Testis (tissue), 3 donors: Measurements from ENCODE around the gene CD200R1. TPM values are rescaled to one million over a fixed set of nuclear protein-coding genes. Genes with fewer than 3 reads are reported as not detected.

Source experiments
- DNase-seq: peaks from one replicate; pipeline ENCODE4 v3.0.0-alpha.2; 2019
- H3K27ac ChIP-seq, 2 donors: fragments of 200-600 bp; sonication (generic); one replicate each; pipeline ENCODE4 v1.5.1; 2019
- H3K27me3 ChIP-seq: fragments of 200-600 bp; sonication (generic); one replicate; pipeline ENCODE4 v1.5.1; 2019
- H3K36me3 ChIP-seq: fragments of 200-600 bp; sonication (generic); one replicate; pipeline ENCODE4 v1.5.1; 2017; ENCODE audit warnings: low read depth; ENCODE audit errors: missing control alignments
- H3K4me1 ChIP-seq: fragments of 200-600 bp; sonication (generic); one replicate; pipeline ENCODE4 v1.5.1; 2019
- H3K4me3 ChIP-seq, 2 donors: fragments of 200-600 bp; sonication (generic); one replicate each; pipeline ENCODE4 v1.5.1; 2017 to 2019
- H3K9me3 ChIP-seq: fragments of 200-600 bp; sonication (generic); one replicate; pipeline ENCODE4 v1.5.1; 2017
- CTCF ChIP-seq, 3 experiments: fragments of 450-650 bp in 2 of 3; fragments of 200-600 bp in 1 of 3; sonication (generic) in 1 of 3; IDR thresholded peaks; one replicate each; pipeline ENCODE4 v1.5.1; 2016 to 2019; ENCODE audit warnings: antibody characterized with exemption in 3 of 3, mild to moderate bottlenecking in 2 of 3, moderate library complexity in 1 of 3
- POLR2A ChIP-seq: fragments of 450-650 bp; IDR thresholded peaks from one replicate; pipeline ENCODE4 v1.6.1; 2017; ENCODE audit warnings: antibody characterized with exemption, mild to moderate bottlenecking, moderate library complexity
- WGBS, 2 donors: methylation state at CpG; one replicate each; pipeline ENCODE4 v1.1.5; 2018; 5-methylcytosine and 5-hydroxymethylcytosine counted together
- intact Hi-C: fragments of 100-400 bp; cut with DNase I; formaldehyde crosslinking; loops from one replicate; pipeline ENCODE4 v1.15.1; 2023; ENCODE audit warnings: low total_unique reads
- polyA plus RNA-seq: library from polyadenylated mRNA; stranded (reverse); fragments of 350-450 nt; fragmentation: Illumina TruSeq; extraction: RNeasy Lipid Tissue Mini Kit (QIAGEN cat#74804); gene quantifications from one replicate; pipeline ENCODE4 v1.2.3, GENCODE V29; 2014; ENCODE audit warnings: low read depth, low replicate concordance; ENCODE audit not compliant: insufficient read depth
- total RNA-seq, 2 donors: library from RNA; depleted of rRNA; stranded (reverse); fragments of >200 nt; gene quantifications; one replicate each; pipeline ENCODE4 v1.2.3, GENCODE V29; 2016

CD200R1 gene
- total and polyA plus RNA-seq, 3 donors from 2014 or later: 1.3 to 1.7 (median 1.5) TPM

- no peaks in the 10 kb centered on the region for H3K36me3 ChIP-seq
- intact Hi-C loops: no loop called here
- TF ChIP-seq CTCF (IDR thresholded peaks at IDR 0.05): no peak
- TF ChIP-seq POLR2A: no peak
- no peak for DNase-seq
- H3K4me3 ChIP-seq: no peak overlapping the region
- no peaks in the 10 kb centered on the region for H3K4me1 ChIP-seq
- H3K27ac ChIP-seq: no peak overlapping the region
- H3K9me3 ChIP-seq: no peaks in the 10 kb centered on the region
- WGBS, 2 donors: 64 to 65% methylated on average over 2 of the region's 2 CpGs
- H3K27me3 ChIP-seq: no peaks in the 10 kb centered on the region
Measured at GRCh38 chr3:112888381-112889085, 86.4 kb downstream of the CD200R1 start.

GRCh38 chr3:112884678-112885290, 90.1 kb downstream of the CD200R1 start:
- Histone ChIP-seq H3K4me3 (no peak overlapping the region), H3K27ac (no peak overlapping the region), H3K4me1 (no peaks in the 10 kb centered on the region), H3K36me3 (no peaks in the 10 kb centered on the region), H3K9me3 (no peaks in the 10 kb centered on the region), H3K27me3 (no peaks in the 10 kb centered on the region)
- no peak for TF ChIP-seq POLR2A
- no peak for TF ChIP-seq CTCF (IDR thresholded peaks at IDR 0.05)
- WGBS, 2 donors: 96 to 100% methylated on average over 4 of the region's 4 CpGs
- intact Hi-C loops: no loop called here
- no peak for DNase-seq

GRCh38 chr3:112881891-112882290, 93.0 kb downstream of the CD200R1 start:
- H3K4me3 ChIP-seq: no peak overlapping the region
- H3K4me1 ChIP-seq: no peaks in the 10 kb centered on the region
- no peak overlapping the region for H3K27ac ChIP-seq
- intact Hi-C loops: no loop called here
- H3K9me3 ChIP-seq: no peaks in the 10 kb centered on the region
- no peaks in the 10 kb centered on the region for H3K27me3 ChIP-seq
- 86 to 97% methylated on average over 4 of the region's 4 CpGs for WGBS, 2 donors
- H3K36me3 ChIP-seq: no peaks in the 10 kb centered on the region
- DNase-seq: no peak
- no peak for TF ChIP-seq CTCF (IDR thresholded peaks at IDR 0.05)

GRCh38 chr3:112875561-112875960, 99.3 kb downstream of the CD200R1 start:
- Histone ChIP-seq H3K36me3 (no peaks in the 10 kb centered on the region), H3K4me1 (no peaks in the 10 kb centered on the region), H3K27me3 (no peaks in the 10 kb centered on the region), H3K9me3 (no peaks in the 10 kb centered on the region), H3K4me3 (no peak overlapping the region), H3K27ac (no peak overlapping the region)
- TF ChIP-seq CTCF (IDR thresholded peaks at IDR 0.05) (no peak), POLR2A (no peak)
- DNase-seq: no peak
- intact Hi-C loops: no loop called here
- 90% methylated on average over 2 of the region's 2 CpGs for WGBS, 2 donors

- TF ChIP-seq POLR2A: no peak
- no peak for TF ChIP-seq CTCF (IDR thresholded peaks at IDR 0.05)
- Histone ChIP-seq H3K27ac (no peak overlapping the region), H3K27me3 (no peaks in the 10 kb centered on the region), H3K4me1 (no peaks in the 10 kb centered on the region), H3K9me3 (no peaks in the 10 kb centered on the region), H3K4me3 (no peak overlapping the region), H3K36me3 (no peaks in the 10 kb centered on the region)
- intact Hi-C loops: no loop called here
- DNase-seq: no peak
Measured at GRCh38 chr3:112874725-112875124, 100.2 kb downstream of the CD200R1 start.
